GM19467 (cell line): ENCODE results near the gene LMCD1.

Experiments
- ATAC-seq: cut with Tn5 transposase; IDR thresholded peaks from one replicate; pipeline ENCODE4 v1.9.1; 2021; ENCODE audit warnings: mild to moderate bottlenecking, moderate library complexity; ENCODE audit not compliant: unreplicated experiment

LMCD1 gene

GRCh38 chr3:8503871-8504610, 2.4 kb downstream of the LMCD1 start:
- no peak for ATAC-seq

GRCh38 chr3:8504611-8504973, 3.0 kb downstream of the LMCD1 start:
- no peak for ATAC-seq

- no peak for ATAC-seq
Observed at GRCh38 chr3:8505621-8506020, 4.0 kb downstream of the LMCD1 start.

- ATAC-seq = no peak
Observed at GRCh38 chr3:8506571-8507061, 5.0 kb downstream of the LMCD1 start.

GRCh38 chr3:8507496-8507895, 5.9 kb downstream of the LMCD1 start:
- ATAC-seq = no peak

GRCh38 chr3:8509961-8510360, 8.3 kb downstream of the LMCD1 start:
- no peak for ATAC-seq

- ATAC-seq = no peak
Observed at GRCh38 chr3:8512234-8512633, 10.6 kb downstream of the LMCD1 start.

GRCh38 chr3:8516047-8516661, 14.5 kb downstream of the LMCD1 start:
- ATAC-seq = no peak

- ATAC-seq = no peak
Observed at GRCh38 chr3:8516783-8517182, 15.2 kb downstream of the LMCD1 start.

GRCh38 chr3:8517487-8517886, 15.9 kb downstream of the LMCD1 start:
- ATAC-seq = no peak

GRCh38 chr3:8518138-8518537, 16.5 kb downstream of the LMCD1 start:
- ATAC-seq = no peak

- no peak for ATAC-seq
Observed at GRCh38 chr3:8519156-8519555, 17.5 kb downstream of the LMCD1 start.

- no peak for ATAC-seq
Observed at GRCh38 chr3:8519774-8520448, 18.3 kb downstream of the LMCD1 start.

- no peak for ATAC-seq
Observed at GRCh38 chr3:8520816-8521403, 19.3 kb downstream of the LMCD1 start.

GRCh38 chr3:8523041-8523440, 21.4 kb downstream of the LMCD1 start:
- no peak for ATAC-seq

GRCh38 chr3:8524249-8524648, 22.6 kb downstream of the LMCD1 start:
- ATAC-seq = no peak

- no peak for ATAC-seq
Observed at GRCh38 chr3:8524656-8525399, 23.2 kb downstream of the LMCD1 start.

GRCh38 chr3:8525893-8526292, 24.3 kb downstream of the LMCD1 start:
- no peak for ATAC-seq

- ATAC-seq = no peak
Observed at GRCh38 chr3:8529181-8529637, 27.6 kb downstream of the LMCD1 start.

- ATAC-seq = no peak
Observed at GRCh38 chr3:8529738-8530525, 28.3 kb downstream of the LMCD1 start.
